ENCODE measurements around the gene BIN2.

The BIN2 gene

GRCh38 chr12:51323966-51324895 is at the start of gene BIN2:
TSS of gene BIN2 (minus strand) at chr12:51324174. CDS start at chr12:51324102, 72 bp downstream.
- DNase-seq (ENCODE audit: low spot score): no peak

- no peak for DNase-seq (ENCODE audit: low spot score)
Measured at GRCh38 chr12:51373187-51373586, 49.2 kb upstream of the BIN2 start.

- no peak for DNase-seq (ENCODE audit: low spot score)
Measured at GRCh38 chr12:51372021-51372420, 48.0 kb upstream of the BIN2 start.

- DNase-seq (ENCODE audit: low spot score): peak; percentile 99
Measured at GRCh38 chr12:51371295-51371953, 47.5 kb upstream of the BIN2 start.

- no peak for DNase-seq (ENCODE audit: low spot score)
Measured at GRCh38 chr12:51370667-51371066, 46.7 kb upstream of the BIN2 start.

- no peak for DNase-seq (ENCODE audit: low spot score)
Measured at GRCh38 chr12:51369581-51369980, 45.6 kb upstream of the BIN2 start.

GRCh38 chr12:51368640-51369517 is 44.9 kb upstream of the BIN2 start:
- peak; percentile 81 for DNase-seq (ENCODE audit: low spot score)

GRCh38 chr12:51365276-51365675 is 41.3 kb upstream of the BIN2 start:
- no peak for DNase-seq (ENCODE audit: low spot score)

GRCh38 chr12:51364001-51364400 is 40.0 kb upstream of the BIN2 start:
- DNase-seq (ENCODE audit: low spot score): no peak

GRCh38 chr12:51362747-51363342 is 38.9 kb upstream of the BIN2 start:
- no peak for DNase-seq (ENCODE audit: low spot score)

GRCh38 chr12:51362307-51362706 is 38.3 kb upstream of the BIN2 start:
- DNase-seq (ENCODE audit: low spot score): no peak

GRCh38 chr12:51361161-51362016 is 37.4 kb upstream of the BIN2 start:
- no peak for DNase-seq (ENCODE audit: low spot score)

GRCh38 chr12:51360315-51360714 is 36.3 kb upstream of the BIN2 start:
- DNase-seq (ENCODE audit: low spot score): no peak

- DNase-seq (ENCODE audit: low spot score): no peak
Measured at GRCh38 chr12:51359851-51360250, 35.9 kb upstream of the BIN2 start.

- no peak for DNase-seq (ENCODE audit: low spot score)
Measured at GRCh38 chr12:51358496-51358895, 34.5 kb upstream of the BIN2 start.

GRCh38 chr12:51357374-51358047 is 33.5 kb upstream of the BIN2 start:
- no peak for DNase-seq (ENCODE audit: low spot score)

GRCh38 chr12:51351913-51352532 is 28.0 kb upstream of the BIN2 start:
- DNase-seq (ENCODE audit: low spot score): peak; percentile 55

- DNase-seq (ENCODE audit: low spot score): peak; percentile 38
Measured at GRCh38 chr12:51349026-51349425, 25.1 kb upstream of the BIN2 start.

- no peak for DNase-seq (ENCODE audit: low spot score)
Measured at GRCh38 chr12:51348116-51348515, 24.1 kb upstream of the BIN2 start.

- no peak for DNase-seq (ENCODE audit: low spot score)
Measured at GRCh38 chr12:51346581-51346980, 22.6 kb upstream of the BIN2 start, which contains the start of gene CELA1. TSS of gene CELA1 (minus strand) at chr12:51346679. CDS start at chr12:51346638, 41 bp downstream.
